Suprapubic skin (tissue), 4 donors: ENCODE data around the gene ABHD5. TPM values are rescaled to one million over a fixed set of nuclear protein-coding genes. Genes with fewer than 3 reads are reported as not detected.

Experiments
- DNase-seq, 2 donors: peaks; one replicate each; pipeline ENCODE4 v3.0.0-alpha.2; 2019; ENCODE audit warnings: low spot score in 2 of 2
- H3K27ac ChIP-seq: fragments of 200-600 bp; sonication (generic); one replicate; pipeline ENCODE4 v1.5.1; 2019
- H3K27me3 ChIP-seq: fragments of 200-600 bp; sonication (generic); one replicate; pipeline ENCODE4 v1.5.1; 2019
- H3K36me3 ChIP-seq: fragments of 200-600 bp; sonication (generic); one replicate; pipeline ENCODE4 v1.5.1; 2019
- H3K4me1 ChIP-seq: fragments of 200-600 bp; sonication (generic); one replicate; pipeline ENCODE4 v1.5.1; 2019
- H3K4me3 ChIP-seq: fragments of 200-600 bp; sonication (generic); one replicate; pipeline ENCODE4 v1.5.1; 2019; ENCODE audit warnings: mild to moderate bottlenecking
- H3K9me3 ChIP-seq: fragments of 200-600 bp; sonication (generic); one replicate; pipeline ENCODE4 v1.5.1; 2019
- EP300 ChIP-seq: sonication (generic); formaldehyde crosslinking; IDR thresholded peaks from one replicate; pipeline ENCODE4 v1.6.1; 2017; ENCODE audit warnings: antibody characterized with exemption
- POLR2A ChIP-seq, 2 donors: fragments of 450-650 bp; IDR thresholded peaks; one replicate each; pipeline ENCODE4 v1.6.1; 2017; ENCODE audit warnings: antibody characterized with exemption in 2 of 2, mild to moderate bottlenecking in 2 of 2, moderate library complexity in 2 of 2
- POLR2AphosphoS5 ChIP-seq, 3 donors: sonication (generic); formaldehyde crosslinking; IDR thresholded peaks; one replicate each; pipeline ENCODE4 v1.6.1; 2017; ENCODE audit warnings: antibody characterized with exemption in 3 of 3
- WGBS: methylation state at CpG from one replicate; pipeline ENCODE4 v1.1.5; 2018; 5-methylcytosine and 5-hydroxymethylcytosine counted together
- total RNA-seq, 4 donors: library from RNA; depleted of rRNA; stranded (reverse); fragments of >200 nt; gene quantifications; one replicate each; pipeline ENCODE4 v1.1.0, GENCODE V29; 2016
- TF ChIP-seq, protein P1 (sequence below), 2 donors: fragments of 200-600 bp in 1 of 2; fragments of 450-650 bp in 1 of 2; sonication (generic) in 1 of 2; IDR thresholded peaks; one replicate each; pipeline ENCODE4 v1.5.1; 2016 to 2019; ENCODE audit warnings: antibody characterized with exemption in 2 of 2, mild to moderate bottlenecking in 1 of 2, moderate library complexity in 1 of 2

ABHD5 gene
- total RNA-seq, 4 donors from 2014 or later, result 62.7 to 130 (median 88.3) TPM

DNA sequence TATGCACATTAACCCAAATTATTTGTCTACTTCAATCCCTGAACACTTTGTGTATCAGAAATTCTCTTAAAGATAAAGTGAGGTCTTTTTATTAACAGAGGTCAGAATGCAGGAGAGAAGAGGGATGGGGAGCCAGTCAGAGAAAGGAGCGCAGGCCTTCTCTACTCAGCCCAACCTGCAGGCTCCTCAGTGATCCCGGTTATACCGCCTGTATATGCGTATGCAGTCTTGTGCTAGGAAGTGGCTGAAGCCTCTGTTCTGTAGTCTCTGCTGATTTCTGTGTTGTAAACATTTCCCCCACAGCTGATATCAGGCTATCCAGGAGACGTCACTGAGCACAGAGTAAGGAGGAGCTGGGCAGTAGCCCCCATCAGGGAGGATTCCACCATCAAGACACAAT lies 57.9 kb downstream of the ABHD5 start:
- Histone ChIP-seq H3K36me3 (no peaks in the 10 kb centered on the region), H3K4me1 (no peaks in the 10 kb centered on the region), H3K4me3 (no peak overlapping the region), H3K27ac (no peak overlapping the region), H3K9me3 (peaks cover 7% of the 10 kb centered on the region), H3K27me3 (no peaks in the 10 kb centered on the region)
- TF ChIP-seq, protein P1, sequence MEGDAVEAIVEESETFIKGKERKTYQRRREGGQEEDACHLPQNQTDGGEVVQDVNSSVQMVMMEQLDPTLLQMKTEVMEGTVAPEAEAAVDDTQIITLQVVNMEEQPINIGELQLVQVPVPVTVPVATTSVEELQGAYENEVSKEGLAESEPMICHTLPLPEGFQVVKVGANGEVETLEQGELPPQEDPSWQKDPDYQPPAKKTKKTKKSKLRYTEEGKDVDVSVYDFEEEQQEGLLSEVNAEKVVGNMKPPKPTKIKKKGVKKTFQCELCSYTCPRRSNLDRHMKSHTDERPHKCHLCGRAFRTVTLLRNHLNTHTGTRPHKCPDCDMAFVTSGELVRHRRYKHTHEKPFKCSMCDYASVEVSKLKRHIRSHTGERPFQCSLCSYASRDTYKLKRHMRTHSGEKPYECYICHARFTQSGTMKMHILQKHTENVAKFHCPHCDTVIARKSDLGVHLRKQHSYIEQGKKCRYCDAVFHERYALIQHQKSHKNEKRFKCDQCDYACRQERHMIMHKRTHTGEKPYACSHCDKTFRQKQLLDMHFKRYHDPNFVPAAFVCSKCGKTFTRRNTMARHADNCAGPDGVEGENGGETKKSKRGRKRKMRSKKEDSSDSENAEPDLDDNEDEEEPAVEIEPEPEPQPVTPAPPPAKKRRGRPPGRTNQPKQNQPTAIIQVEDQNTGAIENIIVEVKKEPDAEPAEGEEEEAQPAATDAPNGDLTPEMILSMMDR (IDR thresholded peaks at IDR 0.05), result no peak
- TF ChIP-seq EP300 (no peak), POLR2A (IDR thresholded peaks at IDR 0.05) (no peak), POLR2AphosphoS5 (IDR thresholded peaks at IDR 0.05) (no peak)
- 93% methylated on average over 5 of the region's 5 CpGs for WGBS
- no peak for DNase-seq

DNA sequence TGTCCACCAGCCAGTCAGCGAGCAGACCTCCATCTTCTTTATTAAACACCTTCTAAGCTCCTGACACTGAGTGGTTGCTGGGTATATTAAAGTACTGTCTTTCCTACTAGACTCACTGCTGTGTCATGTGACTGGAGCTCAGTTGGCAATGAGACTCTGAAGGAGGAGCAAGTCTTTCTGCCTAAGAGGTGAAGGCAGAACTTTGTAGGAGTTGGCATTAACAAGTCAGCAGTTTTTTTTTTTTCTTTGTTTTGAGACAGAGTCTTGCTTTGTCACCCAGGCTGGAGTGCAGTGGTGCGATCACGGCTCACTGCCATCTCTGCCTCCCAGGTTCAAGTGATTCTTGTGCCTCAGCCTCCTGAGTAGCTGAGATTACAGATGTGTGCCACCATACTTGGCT lies 62.2 kb downstream of the ABHD5 start:
- no peaks in the 10 kb centered on the region for H3K9me3 ChIP-seq
- no peak overlapping the region for H3K27ac ChIP-seq
- no peaks in the 10 kb centered on the region for H3K4me1 ChIP-seq
- WGBS, result 98% methylated on average over 3 of the region's 3 CpGs
- TF ChIP-seq POLR2A (IDR thresholded peaks at IDR 0.05) (no peak), EP300 (no peak), POLR2AphosphoS5 (IDR thresholded peaks at IDR 0.05) (no peak)
- TF ChIP-seq, protein P1 (IDR thresholded peaks at IDR 0.05), result no peak
- no peak overlapping the region for H3K4me3 ChIP-seq
- H3K36me3 ChIP-seq, result no peaks in the 10 kb centered on the region
- H3K27me3 ChIP-seq, result no peaks in the 10 kb centered on the region
- no peak for DNase-seq

DNA sequence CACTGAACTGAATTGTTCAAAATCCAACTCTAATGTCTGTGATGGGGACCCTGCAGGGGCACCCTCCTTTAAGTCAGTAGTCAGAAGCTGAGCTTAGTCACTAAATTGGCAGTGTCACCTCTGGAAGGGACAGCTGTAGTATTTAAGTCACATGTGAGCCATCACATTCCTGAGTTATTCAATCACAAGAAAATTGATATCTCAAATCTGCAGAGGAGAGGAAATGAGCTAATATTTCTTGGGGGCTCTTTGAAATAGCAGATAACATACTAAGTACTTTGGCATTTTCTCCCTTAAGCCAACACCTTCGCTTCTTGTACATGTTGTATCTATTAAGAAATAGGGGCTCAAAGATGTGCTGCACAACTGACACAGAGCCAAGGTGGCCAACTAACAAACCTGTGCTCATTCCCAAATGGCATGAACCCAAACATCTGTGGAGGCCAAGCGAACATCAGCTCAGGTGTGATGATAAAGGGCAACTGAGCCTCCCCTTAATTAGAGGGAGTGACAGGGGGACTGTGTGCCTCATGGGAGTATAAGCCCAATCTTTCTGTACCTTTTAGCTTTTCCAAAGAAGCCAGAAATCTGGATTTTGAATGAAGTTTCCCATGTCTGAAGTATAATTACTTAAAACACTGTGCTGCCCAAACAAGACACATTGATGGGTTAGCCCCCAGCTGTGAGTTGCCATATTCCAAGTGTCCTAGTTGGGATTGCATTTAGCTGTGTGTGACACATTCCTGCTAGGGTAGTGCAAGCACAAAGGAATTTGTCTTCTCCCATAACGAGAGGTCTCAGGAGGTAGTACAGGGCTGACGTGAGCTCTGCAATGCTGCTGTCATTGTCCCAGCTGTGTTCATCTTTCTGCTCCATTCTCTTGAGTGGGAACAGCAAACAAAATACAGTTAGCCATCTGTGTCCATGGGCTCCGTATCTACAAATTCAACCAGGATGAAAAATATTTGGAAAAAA lies 63.3 kb downstream of the ABHD5 start:
- TF ChIP-seq, protein P1 (IDR thresholded peaks at IDR 0.05), result no peak
- TF ChIP-seq POLR2AphosphoS5 (IDR thresholded peaks at IDR 0.05), result no peak
- TF ChIP-seq POLR2A (IDR thresholded peaks at IDR 0.05), result no peak
- no peak for TF ChIP-seq EP300
- H3K36me3 ChIP-seq, result no peaks in the 10 kb centered on the region
- 71% methylated on average over 5 of the region's 5 CpGs for WGBS
- peaks cover 3% of the 10 kb centered on the region for H3K4me1 ChIP-seq
- no peaks in the 10 kb centered on the region for H3K9me3 ChIP-seq
- DNase-seq, result no peak
- no peak overlapping the region for H3K27ac ChIP-seq
- no peaks in the 10 kb centered on the region for H3K27me3 ChIP-seq
- H3K4me3 ChIP-seq, result no peak overlapping the region

DNA sequence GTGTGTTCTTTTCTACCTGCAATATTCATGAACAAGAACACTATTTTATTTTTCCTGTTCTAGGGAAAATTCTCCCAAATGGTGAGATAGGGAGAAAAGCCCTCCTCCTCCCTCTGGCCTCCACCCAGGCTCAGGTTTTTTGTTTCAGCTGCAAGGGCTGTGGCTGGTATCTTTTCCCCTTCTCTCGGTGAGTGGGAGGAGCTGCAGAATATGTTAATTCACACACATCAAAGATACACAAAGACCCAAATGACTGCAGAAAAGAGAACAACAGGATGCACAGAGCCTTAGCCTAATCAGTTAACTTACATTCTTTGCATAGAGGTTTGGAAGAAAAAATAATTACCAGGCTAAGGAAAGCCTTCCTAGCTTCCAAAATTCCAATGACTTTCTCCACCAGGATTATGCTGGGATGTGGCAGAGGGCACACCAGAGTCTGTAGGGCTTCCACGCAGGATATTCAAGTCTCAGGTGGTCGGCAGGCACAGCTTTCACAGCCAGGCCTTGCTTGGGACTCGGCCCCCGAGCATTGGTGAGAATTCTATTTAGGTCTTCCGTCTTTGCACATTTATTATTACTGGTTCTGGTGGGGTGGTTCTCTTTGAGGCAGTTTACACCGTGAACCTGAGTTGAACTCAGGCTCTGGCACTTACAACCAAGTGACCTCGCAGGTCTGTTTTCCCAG lies 64.9 kb downstream of the ABHD5 start:
- H3K27me3 ChIP-seq, result no peaks in the 10 kb centered on the region
- H3K4me1 ChIP-seq, result peaks cover 5% of the 10 kb centered on the region
- H3K27ac ChIP-seq, result no peak overlapping the region
- WGBS, result 85% methylated on average over 8 of the region's 8 CpGs
- H3K36me3 ChIP-seq, result no peaks in the 10 kb centered on the region
- no peaks in the 10 kb centered on the region for H3K9me3 ChIP-seq
- H3K4me3 ChIP-seq, result no peak overlapping the region
- no peak for DNase-seq
- no peak for TF ChIP-seq POLR2A (IDR thresholded peaks at IDR 0.05)
- TF ChIP-seq, protein P1 (IDR thresholded peaks at IDR 0.05), result no peak
- no peak for TF ChIP-seq POLR2AphosphoS5 (IDR thresholded peaks at IDR 0.05)
- no peak for TF ChIP-seq EP300
